Motor neuron (in vitro differentiated cells): ENCODE results near the gene CEBPZOS. TPM values are rescaled to one million over a fixed set of nuclear protein-coding genes. Genes with fewer than 3 reads are reported as not detected.
A peak's percentile ranks its signal among the peaks of the same experiment; 100 is the strongest.
"Not testable (repeated sequence)": the region's sequence is repeated elsewhere in the genome, so short reads cannot be mapped to it uniquely, and the experiment has no call there.

Experiments
- ATAC-seq, 8 experiments: fragments of 200-7000 bp; cut with Tn5 transposase; replicated peaks in 6 of 8; 2 replicates each; pipeline ENCODE4 v1.8.0; 2021; ENCODE audit warnings: mild to moderate bottlenecking in 8 of 8, moderate library complexity in 8 of 8
- H3K27ac ChIP-seq, 2 donors: fragments of 250-450 bp; sonication (Bioruptor Pico); 2 replicates each; pipeline ENCODE4 v1.9.0; 2021; ENCODE audit warnings: antibody characterized with exemption in 2 of 2, mild to moderate bottlenecking in 2 of 2, moderate library complexity in 1 of 2
- H3K4me1 ChIP-seq, 2 donors: fragments of 250-450 bp; sonication (Bioruptor Pico); replicated peaks in 1 of 2; 2 replicates each; pipeline ENCODE4 v1.6.1; 2021; ENCODE audit warnings: antibody characterized with exemption in 2 of 2, mild to moderate bottlenecking in 2 of 2, moderate library complexity in 1 of 2
- H3K4me3 ChIP-seq, 5 donors: fragments of 250-450 bp; sonication (Bioruptor Pico); 2 replicates each; pipeline ENCODE4 v1.9.0; 2021; ENCODE audit warnings: antibody characterized with exemption in 5 of 5, mild to moderate bottlenecking in 5 of 5, moderate library complexity in 4 of 5
- WGBS, 10 experiments: fragments of 450-650 bp; shearing (Covaris generic); methylation state at CpG; one replicate each; pipeline ENCODE4 v1.0.0; 2022; 5-methylcytosine and 5-hydroxymethylcytosine counted together
- in situ Hi-C, 9 experiments: fragments of 400-800 bp; cut with MboI; loops; one replicate each; pipeline ENCODE4 v1.15.0; 2021; ENCODE audit warnings: low sequenced_read_pairs in 9 of 9, low pct_unique_long_range_greater_than_20kb in 2 of 9; ENCODE audit not compliant: unreplicated experiment in 9 of 9
- total RNA-seq, 8 experiments: library from RNA; unstranded; fragments of 300-600 nt; gene quantifications; 2 replicates each; pipeline versions ENCODE4 v1.2.3 to v1.2.4, GENCODE V29; 2022

CEBPZOS gene
- total RNA-seq, 8 experiments from 2014 or later: 33.5 to 44.3 (median 37.0) TPM

- H3K4me1 ChIP-seq: no peaks in the 10 kb centered on the region
- in situ Hi-C loops: no loop called here
- 20 to 80% (median 80%) methylated on average over 1 of the region's 1 CpG; no CpG with 5 or more reads in 7 of the 10 experiments for WGBS, 10 experiments
- ATAC-seq: no peak
- H3K27ac ChIP-seq: no peak overlapping the region
- H3K4me3 ChIP-seq: no peak overlapping the region
Observed at GRCh38 chr2:37173741-37174140, 22.6 kb upstream of the CEBPZOS start.

- no peak overlapping the region for H3K27ac ChIP-seq
- no peak for ATAC-seq
- no peak overlapping the region for H3K4me3 ChIP-seq
- H3K4me1 ChIP-seq: no peaks in the 10 kb centered on the region
- in situ Hi-C loops: no loop called here
- WGBS, 10 experiments: 13 to 88% (median 60%) methylated on average over 1 to 4 of the region's 4 CpGs; no CpG with 5 or more reads in 1 of the 10 experiments
Observed at GRCh38 chr2:37180006-37180639, 16.2 kb upstream of the CEBPZOS start.

- H3K4me1 ChIP-seq: no peaks in the 10 kb centered on the region
- 80 to 100% (median 100%) methylated on average over 1 to 4 of the region's 5 CpGs; no CpG with 5 or more reads in 1 of the 10 experiments for WGBS, 10 experiments
- no peak overlapping the region for H3K27ac ChIP-seq
- no peak for ATAC-seq
- H3K4me3 ChIP-seq: no peak overlapping the region
- in situ Hi-C loops: no loop called here
Observed at GRCh38 chr2:37180640-37181039, 15.7 kb upstream of the CEBPZOS start.

- whole genome bisulfite sequencing, 10 experiments: 61 to 86% (median 71%) methylated on average over 5 to 16 of the region's 17 CpGs
- Histone ChIP-seq H3K27ac (no peak overlapping the region), H3K4me1 (no peaks in the 10 kb centered on the region), H3K4me3 (no peak overlapping the region)
- in situ Hi-C loops: no loop called here
- ATAC-seq: peak in 2 of 8 experiments; percentile 45 to 78
Observed at GRCh38 chr2:37181726-37182684, 14.3 kb upstream of the CEBPZOS start.

- in situ Hi-C loops: no loop called here
- Histone ChIP-seq H3K27ac (no peak within 1 kb of the TSS), H3K4me1 (no peaks in the 10 kb centered on the region), H3K4me3 (no peak within 1 kb of the TSS)
- ATAC-seq: no peak
- 60 to 100% (median 86%) methylated on average over 1 to 2 of the region's 2 CpGs; no CpG with 5 or more reads in 3 of the 10 experiments for WGBS, 10 experiments
Observed at GRCh38 chr2:37188570-37188969, 7.7 kb upstream of the CEBPZOS start, which contains the start of gene SULT6B1. SULT6B1 (minus strand) TSS chr2:37188670; CDS start chr2:37188640, 30 bp downstream.

GRCh38 chr2:37189452-37190153 lies 6.7 kb upstream of the CEBPZOS start:
- WGBS, 10 experiments: 0 to 74% (median 55%) methylated on average over 1 to 6 of the region's 6 CpGs; no CpG with 5 or more reads in 4 of the 10 experiments
- Histone ChIP-seq H3K27ac (no peak overlapping the region), H3K4me1 (no peaks in the 10 kb centered on the region), H3K4me3 (no peak overlapping the region)
- ATAC-seq: peak; percentile 73 to 100 (median 92)
- in situ Hi-C loops: no loop called here

GRCh38 chr2:37190290-37190689 lies 6.0 kb upstream of the CEBPZOS start:
- Histone ChIP-seq H3K4me3 (no peak overlapping the region), H3K4me1 (no peaks in the 10 kb centered on the region), H3K27ac (no peak overlapping the region)
- 33 to 100% (median 93%) methylated on average over 1 to 4 of the region's 4 CpGs; no CpG with 5 or more reads in 2 of the 10 experiments for WGBS, 10 experiments
- in situ Hi-C loops: no loop called here
- peak in 1 of 8 experiments; percentile 48 for ATAC-seq

- no peaks in the 10 kb centered on the region for H3K4me1 ChIP-seq
- peak in 2 of 8 experiments; percentile 47 to 59 for ATAC-seq
- no peak overlapping the region for H3K27ac ChIP-seq
- in situ Hi-C loops: no loop called here
- no peak overlapping the region for H3K4me3 ChIP-seq
- 31 to 100% (median 82%) methylated on average over 1 to 4 of the region's 4 CpGs; no CpG with 5 or more reads in 4 of the 10 experiments for WGBS, 10 experiments
Observed at GRCh38 chr2:37191253-37191652, 5.0 kb upstream of the CEBPZOS start.

- Histone ChIP-seq H3K4me3 (no peak overlapping the region), H3K4me1 (no peaks in the 10 kb centered on the region), H3K27ac (no peak overlapping the region)
- no peak for ATAC-seq
- in situ Hi-C loops: no loop called here
- 0 to 100% (median 53%) methylated on average over 1 to 3 of the region's 6 CpGs; no CpG with 5 or more reads in 4 of the 10 experiments for WGBS, 10 experiments
Observed at GRCh38 chr2:37191747-37192146, 4.5 kb upstream of the CEBPZOS start.

- no peak for ATAC-seq
- Histone ChIP-seq H3K4me1 (peaks cover 4 to 5% of the 10 kb centered on the region in 2 donors), H3K27ac (no peak overlapping the region), H3K4me3 (no peak overlapping the region)
- 33 to 100% (median 83%) methylated on average over 1 of the region's 1 CpG; no CpG with 5 or more reads in 3 of the 10 experiments for WGBS, 10 experiments
- in situ Hi-C loops: no loop called here
Observed at GRCh38 chr2:37192551-37192950, 3.7 kb upstream of the CEBPZOS start.

- H3K27ac ChIP-seq, ATAC-seq, in situ Hi-C loops: not testable (repeated sequence)
- WGBS, 10 experiments: 50 to 100% (median 80%) methylated on average over 1 to 17 of the region's 20 CpGs; no CpG with 5 or more reads in 1 of the 10 experiments
- peaks cover 10 to 14% of the 10 kb centered on the region in 2 donors for H3K4me1 ChIP-seq
- H3K4me3 ChIP-seq: peak overlapping the region; percentile 52 to 83 (median 59)
Observed at GRCh38 chr2:37195862-37196319, 405 bp upstream of the CEBPZOS start.

- no peak overlapping the region for H3K4me3 ChIP-seq
- WGBS, 10 experiments: 60 to 100% (median 87%) methylated on average over 1 to 7 of the region's 8 CpGs
- in situ Hi-C loops: no loop called here
- H3K27ac ChIP-seq: no peak overlapping the region
- no peak for ATAC-seq
- peaks cover 10 to 14% of the 10 kb centered on the region in 2 donors for H3K4me1 ChIP-seq
Observed at GRCh38 chr2:37198681-37199065, 2.4 kb downstream of the CEBPZOS start.
